Caco-2 (cell line): ENCODE results near the gene SDCBP2. TPM values are rescaled to one million over a fixed set of nuclear protein-coding genes. Genes with fewer than 3 reads are reported as not detected.

Source experiments
- BruUV-seq: library from RNA; stranded (reverse); fragments of 400-500 nt; replicated peaks from 2 replicates; lab custom pipeline; 2021; lab: Mats Ljungman, UMichigan
- CTCF ChIA-PET: fragments of 300-600 bp; sonication (Branson Sonifier 250); formaldehyde crosslinking; loops from one replicate; lab custom pipeline; 2022; ENCODE audit warnings: antibody characterized with exemption; lab: Charles Lee
- POLR2A ChIA-PET: fragments of 300-600 bp; sonication (Branson Sonifier 250); formaldehyde crosslinking; loops from one replicate; lab custom pipeline; 2022; ENCODE audit warnings: antibody characterized with exemption; lab: Charles Lee
- DNase-seq, 2 experiments: peaks; one replicate each; pipeline versions ENCODE4 v3.0.0 to v3.0.0-alpha.2; 2020 to 2022
- H3K27me3 ChIP-seq: replicated peaks from 2 replicates; pipeline ENCODE4 v1.6.0; 2011; ENCODE audit warnings: low read length; ENCODE audit not compliant: control insufficient read depth, insufficient read depth
- H3K36me3 ChIP-seq: 2 replicates; pipeline ENCODE4 v1.5.1; 2011; ENCODE audit warnings: low read length; ENCODE audit not compliant: control insufficient read depth, insufficient read depth
- H3K4me1 ChIP-seq: fragments of 250-450 bp; sonication (Bioruptor Pico); 2 replicates; pipeline ENCODE4 v1.5.1; 2020; ENCODE audit warnings: mild to moderate bottlenecking
- H3K4me3 ChIP-seq: 2 replicates; pipeline ENCODE4 v1.5.1; 2011; ENCODE audit warnings: low read depth, mild to moderate bottlenecking, control low read depth, low read length
- H3K9me3 ChIP-seq: fragments of 250-450 bp; sonication (Bioruptor Pico); 2 replicates; pipeline ENCODE4 v1.5.1; 2020; ENCODE audit warnings: mild to moderate bottlenecking, moderate library complexity
- H3K27ac Mint-ChIP-seq: one replicate; pipeline ENCODE4 v1.8.0; 2022; ENCODE audit warnings: mixed read lengths; ENCODE audit not compliant: unreplicated experiment
- H3K27me3 Mint-ChIP-seq: one replicate; pipeline ENCODE4 v1.8.0; 2022; ENCODE audit warnings: mixed read lengths; ENCODE audit not compliant: insufficient read depth, unreplicated experiment
- H3K36me3 Mint-ChIP-seq: one replicate; pipeline ENCODE4 v1.8.0; 2022; ENCODE audit warnings: mild to moderate bottlenecking, mixed read lengths; ENCODE audit not compliant: insufficient read depth, unreplicated experiment
- H3K4me1 Mint-ChIP-seq: one replicate; pipeline ENCODE4 v1.8.0; 2022; ENCODE audit warnings: low read depth, mixed read lengths; ENCODE audit not compliant: unreplicated experiment
- H3K4me3 Mint-ChIP-seq: one replicate; pipeline ENCODE4 v1.8.0; 2022; ENCODE audit warnings: mild to moderate bottlenecking, moderate library complexity, mixed read lengths; ENCODE audit not compliant: unreplicated experiment
- H3K9me3 Mint-ChIP-seq: one replicate; pipeline ENCODE4 v1.8.0; 2022; ENCODE audit warnings: mixed read lengths; ENCODE audit not compliant: unreplicated experiment
- intact Hi-C: fragments of 100-400 bp; cut with micrococcal nuclease; formaldehyde crosslinking; loops from one replicate; pipeline ENCODE4 v1.10.0; 2022; ENCODE audit not compliant: unreplicated experiment
- total RNA-seq: library from RNA; stranded (reverse); gene quantifications from 2 replicates; pipeline ENCODE4 v1.2.3, GENCODE V29; 2022
- TF ChIP-seq, protein P1 (sequence below), 2 experiments: fragments of 200-600 bp in 1 of 2; IDR thresholded peaks; 1 replicate in 1 of 2; 2 replicates in 1 of 2; pipeline versions ENCODE4 v1.5.1 to v1.8.0; 2011 to 2022; ENCODE audit warnings: antibody characterized with exemption in 1 of 2, control low read depth in 1 of 2, inconsistent platforms in 1 of 2, low read depth in 1 of 2, low read length in 1 of 2, mild to moderate bottlenecking in 1 of 2, moderate library complexity in 1 of 2; ENCODE audit not compliant: insufficient read depth in 1 of 2, severe bottlenecking in 1 of 2, unreplicated experiment in 1 of 2

Gene SDCBP2
- total RNA-seq, 1 experiment from 2014 or later, result 2.0 TPM

DNA sequence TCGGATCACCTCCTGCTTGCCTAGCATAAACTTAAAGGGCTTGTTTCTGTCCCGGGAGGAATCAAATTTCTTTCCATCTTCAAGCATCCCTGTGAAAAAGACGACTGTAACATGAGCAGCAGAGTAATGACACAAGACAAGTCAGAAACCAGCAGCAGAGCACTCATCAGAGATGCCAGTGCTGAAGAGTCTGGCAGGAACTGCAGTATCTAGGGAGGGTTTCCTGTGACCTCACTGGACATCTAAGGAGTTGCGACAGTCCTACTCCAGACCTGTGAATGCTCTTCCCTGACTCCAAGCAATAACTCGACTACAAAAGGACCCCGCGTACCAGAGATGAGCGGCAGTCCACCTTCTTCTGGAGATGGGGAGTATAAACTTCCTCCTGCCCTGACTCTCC is 46.6 kb upstream of the SDCBP2 start:
- no peaks in the 10 kb centered on the region for H3K27me3 ChIP-seq
- H3K27ac Mint-ChIP-seq, result no peak overlapping the region
- H3K4me3 Mint-ChIP-seq, result no peak overlapping the region
- peaks cover 38% of the 10 kb centered on the region for H3K36me3 Mint-ChIP-seq
- no peaks in the 10 kb centered on the region for H3K27me3 Mint-ChIP-seq
- intact Hi-C loops, result no loop called here
- ChIA-PET POLR2A (no interaction called here), CTCF (no interaction called here)
- peaks cover 7% of the 10 kb centered on the region for H3K4me1 Mint-ChIP-seq
- no peaks in the 10 kb centered on the region for H3K9me3 ChIP-seq
- no peaks in the 10 kb centered on the region for H3K9me3 Mint-ChIP-seq
- H3K4me1 ChIP-seq, result peaks cover 9% of the 10 kb centered on the region
- no peak for DNase-seq
- TF ChIP-seq, protein P1, sequence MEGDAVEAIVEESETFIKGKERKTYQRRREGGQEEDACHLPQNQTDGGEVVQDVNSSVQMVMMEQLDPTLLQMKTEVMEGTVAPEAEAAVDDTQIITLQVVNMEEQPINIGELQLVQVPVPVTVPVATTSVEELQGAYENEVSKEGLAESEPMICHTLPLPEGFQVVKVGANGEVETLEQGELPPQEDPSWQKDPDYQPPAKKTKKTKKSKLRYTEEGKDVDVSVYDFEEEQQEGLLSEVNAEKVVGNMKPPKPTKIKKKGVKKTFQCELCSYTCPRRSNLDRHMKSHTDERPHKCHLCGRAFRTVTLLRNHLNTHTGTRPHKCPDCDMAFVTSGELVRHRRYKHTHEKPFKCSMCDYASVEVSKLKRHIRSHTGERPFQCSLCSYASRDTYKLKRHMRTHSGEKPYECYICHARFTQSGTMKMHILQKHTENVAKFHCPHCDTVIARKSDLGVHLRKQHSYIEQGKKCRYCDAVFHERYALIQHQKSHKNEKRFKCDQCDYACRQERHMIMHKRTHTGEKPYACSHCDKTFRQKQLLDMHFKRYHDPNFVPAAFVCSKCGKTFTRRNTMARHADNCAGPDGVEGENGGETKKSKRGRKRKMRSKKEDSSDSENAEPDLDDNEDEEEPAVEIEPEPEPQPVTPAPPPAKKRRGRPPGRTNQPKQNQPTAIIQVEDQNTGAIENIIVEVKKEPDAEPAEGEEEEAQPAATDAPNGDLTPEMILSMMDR (IDR thresholded peaks at IDR 0.05; ENCODE audit: insufficient read depth in 1 of 2, low read depth in 1 of 2, low read length in 1 of 2, severe bottlenecking in 1 of 2, unreplicated experiment in 1 of 2), result no peak
- BruUV-seq, result no TSS peak
- no peak overlapping the region for H3K4me3 ChIP-seq
- H3K36me3 ChIP-seq, result peaks cover 3% of the 10 kb centered on the region; the same call in 1 of the 2 replicates

DNA sequence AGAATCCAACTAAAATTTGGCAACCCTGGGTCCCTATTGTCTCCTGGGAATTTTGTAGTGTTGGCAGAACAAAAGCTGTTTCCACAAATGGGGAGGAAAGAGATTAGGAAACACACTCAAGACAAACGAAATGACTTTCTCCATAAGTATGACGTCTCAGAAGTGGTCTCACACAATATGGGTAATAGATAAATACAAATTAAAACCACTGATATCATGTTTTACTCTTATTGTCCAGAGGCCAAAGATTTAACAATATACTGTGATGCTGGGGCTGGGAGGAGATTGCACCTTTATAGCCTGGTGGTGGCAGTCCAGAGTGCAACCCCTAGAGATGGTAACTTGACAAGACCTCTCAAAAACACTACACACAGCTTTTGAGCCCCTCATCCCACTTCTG is 45.3 kb upstream of the SDCBP2 start:
- TF ChIP-seq, protein P1 (IDR thresholded peaks at IDR 0.05; ENCODE audit: insufficient read depth in 1 of 2, low read depth in 1 of 2, low read length in 1 of 2, severe bottlenecking in 1 of 2, unreplicated experiment in 1 of 2), result no peak
- Mint-ChIP-seq H3K9me3 (no peaks in the 10 kb centered on the region), H3K4me1 (peaks cover 7% of the 10 kb centered on the region), H3K27ac (no peak overlapping the region), H3K36me3 (peaks cover 45% of the 10 kb centered on the region), H3K4me3 (no peak overlapping the region), H3K27me3 (no peaks in the 10 kb centered on the region)
- no peaks in the 10 kb centered on the region for H3K27me3 ChIP-seq
- H3K36me3 ChIP-seq, result peaks cover 3% of the 10 kb centered on the region; the same call in 1 of the 2 replicates
- H3K9me3 ChIP-seq, result no peaks in the 10 kb centered on the region
- POLR2A ChIA-PET, result no interaction called here
- peaks cover 9% of the 10 kb centered on the region; the same call in 1 of the 2 replicates for H3K4me1 ChIP-seq
- CTCF ChIA-PET, result no interaction called here
- intact Hi-C loops, result no loop called here
- no peak overlapping the region for H3K4me3 ChIP-seq
- DNase-seq, result no peak
- BruUV-seq, result no TSS peak

DNA sequence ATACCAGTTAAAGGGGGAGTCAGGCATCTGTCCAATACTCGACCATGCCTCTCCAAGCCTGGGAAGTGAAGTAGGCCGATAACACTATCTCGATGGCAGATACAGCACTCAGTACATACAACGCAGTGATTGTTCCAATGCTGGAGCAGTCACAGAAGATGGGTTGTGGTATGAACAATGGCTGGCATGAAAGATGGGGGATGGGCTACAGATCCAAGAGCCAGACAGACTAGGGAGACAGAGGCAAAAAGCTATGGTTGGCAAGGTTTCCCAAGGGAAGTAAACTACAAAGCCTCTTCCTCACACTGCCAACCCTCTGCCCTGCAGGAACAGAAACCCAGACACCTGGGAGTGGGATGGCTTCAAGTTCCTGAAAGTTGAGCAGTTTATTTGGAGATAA is 44.7 kb upstream of the SDCBP2 start:
- intact Hi-C loops, result no loop called here
- Mint-ChIP-seq H3K9me3 (no peaks in the 10 kb centered on the region), H3K27me3 (no peaks in the 10 kb centered on the region), H3K4me1 (peaks cover 7% of the 10 kb centered on the region), H3K4me3 (no peak overlapping the region), H3K36me3 (peaks cover 51% of the 10 kb centered on the region), H3K27ac (no peak overlapping the region)
- no peak for DNase-seq
- CTCF ChIA-PET, result no interaction called here
- TF ChIP-seq, protein P1 (IDR thresholded peaks at IDR 0.05; ENCODE audit: insufficient read depth in 1 of 2, low read depth in 1 of 2, low read length in 1 of 2, severe bottlenecking in 1 of 2, unreplicated experiment in 1 of 2), result no peak
- Histone ChIP-seq H3K36me3 (peaks cover 3% of the 10 kb centered on the region; the same call in 1 of the 2 replicates), H3K4me3 (no peak overlapping the region), H3K9me3 (no peaks in the 10 kb centered on the region), H3K27me3 (no peaks in the 10 kb centered on the region), H3K4me1 (peaks cover 9% of the 10 kb centered on the region; the same call in 1 of the 2 replicates)
- POLR2A ChIA-PET, result no interaction called here
- no TSS peak for BruUV-seq
